Activated CD8-positive, alpha-beta T cell treated with anti-CD3 and anti-CD28 coated beads for 36 hours (primary cell): ENCODE data around the gene XRCC3. TPM values are rescaled to one million over a fixed set of nuclear protein-coding genes. Genes with fewer than 3 reads are reported as not detected.
A peak's percentile ranks its signal among the peaks of the same experiment; 100 is the strongest.

ENCODE experiments used
- ATAC-seq: fragments of 200-7000 bp; cut with Tn5 transposase; one replicate; pipeline ENCODE4 v1.10.0; 2021; ENCODE audit warnings: mild to moderate bottlenecking, moderate library complexity
- CTCF ChIA-PET: fragments of 350-600 bp; sonication (Branson Sonifier 250); formaldehyde crosslinking; loops from one replicate; lab custom pipeline; 2021; ENCODE audit warnings: antibody characterized with exemption; lab: Charles Lee
- POLR2A ChIA-PET: fragments of 350-600 bp; sonication (Branson Sonifier 250); formaldehyde crosslinking; loops from one replicate; lab custom pipeline; 2021; ENCODE audit warnings: antibody characterized with exemption; lab: Charles Lee
- DNase-seq: peaks from one replicate; pipeline ENCODE4 v3.0.0-alpha.2; 2020
- H3K27ac Mint-ChIP-seq: one replicate; pipeline ENCODE4 v1.8.0; 2021; ENCODE audit warnings: mild to moderate bottlenecking, mixed read lengths
- H3K27me3 Mint-ChIP-seq: one replicate; pipeline ENCODE4 v1.8.0; 2021; ENCODE audit warnings: mixed read lengths
- H3K36me3 Mint-ChIP-seq: one replicate; pipeline ENCODE4 v1.8.0; 2021; ENCODE audit warnings: low read depth, mixed read lengths
- H3K4me1 Mint-ChIP-seq: one replicate; pipeline ENCODE4 v1.8.0; 2021; ENCODE audit warnings: low read depth, mixed read lengths
- H3K4me3 Mint-ChIP-seq: one replicate; pipeline ENCODE4 v1.8.0; 2021; ENCODE audit warnings: mild to moderate bottlenecking, moderate library complexity, mixed read lengths
- H3K9me3 Mint-ChIP-seq: one replicate; pipeline ENCODE4 v1.8.0; 2021; ENCODE audit warnings: mixed read lengths
- intact Hi-C: fragments of 100-400 bp; cut with micrococcal nuclease; formaldehyde crosslinking; loops from one replicate; pipeline ENCODE4 v1.10.0; 2022
- total RNA-seq, 2 experiments: library from RNA; stranded (reverse); gene quantifications; one replicate each; pipeline ENCODE4 v1.2.3, GENCODE V29; 2021
- TF ChIP-seq, protein P1 (sequence below): fragments of 200-600 bp; IDR thresholded peaks from one replicate; pipeline ENCODE4 v1.8.0; 2022; ENCODE audit warnings: antibody characterized with exemption, mild to moderate bottlenecking

XRCC3 gene
- total RNA-seq, 2 experiments from 2014 or later, result 47.3 to 55.2 TPM

DNA sequence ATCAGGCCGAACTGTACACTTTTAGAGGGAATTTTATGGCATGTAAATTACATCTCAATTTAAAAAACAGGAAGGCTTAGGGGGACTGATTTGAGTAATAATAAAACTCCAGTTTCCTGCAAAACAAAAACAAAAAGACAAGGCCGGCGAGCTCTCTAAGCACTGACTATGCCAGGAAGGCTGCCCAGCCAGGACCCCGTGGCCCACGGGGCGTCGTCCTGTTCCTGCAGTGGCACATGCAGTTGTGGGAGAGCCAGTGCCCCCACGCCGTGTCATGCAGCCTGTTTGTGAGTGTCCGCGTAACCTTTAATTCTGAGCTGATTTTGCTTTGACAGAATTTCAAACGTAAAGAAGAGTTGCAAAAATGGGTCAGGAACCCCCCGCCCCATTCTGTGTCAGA lies 10.5 kb downstream of the XRCC3 start:
- DNase-seq (no peak), ATAC-seq (no peak)
- H3K36me3 Mint-ChIP-seq, result peaks cover 19% of the 10 kb centered on the region
- H3K4me3 Mint-ChIP-seq, result no peak overlapping the region
- H3K27ac Mint-ChIP-seq, result peak overlapping the region; percentile 16
- TF ChIP-seq, protein P1, sequence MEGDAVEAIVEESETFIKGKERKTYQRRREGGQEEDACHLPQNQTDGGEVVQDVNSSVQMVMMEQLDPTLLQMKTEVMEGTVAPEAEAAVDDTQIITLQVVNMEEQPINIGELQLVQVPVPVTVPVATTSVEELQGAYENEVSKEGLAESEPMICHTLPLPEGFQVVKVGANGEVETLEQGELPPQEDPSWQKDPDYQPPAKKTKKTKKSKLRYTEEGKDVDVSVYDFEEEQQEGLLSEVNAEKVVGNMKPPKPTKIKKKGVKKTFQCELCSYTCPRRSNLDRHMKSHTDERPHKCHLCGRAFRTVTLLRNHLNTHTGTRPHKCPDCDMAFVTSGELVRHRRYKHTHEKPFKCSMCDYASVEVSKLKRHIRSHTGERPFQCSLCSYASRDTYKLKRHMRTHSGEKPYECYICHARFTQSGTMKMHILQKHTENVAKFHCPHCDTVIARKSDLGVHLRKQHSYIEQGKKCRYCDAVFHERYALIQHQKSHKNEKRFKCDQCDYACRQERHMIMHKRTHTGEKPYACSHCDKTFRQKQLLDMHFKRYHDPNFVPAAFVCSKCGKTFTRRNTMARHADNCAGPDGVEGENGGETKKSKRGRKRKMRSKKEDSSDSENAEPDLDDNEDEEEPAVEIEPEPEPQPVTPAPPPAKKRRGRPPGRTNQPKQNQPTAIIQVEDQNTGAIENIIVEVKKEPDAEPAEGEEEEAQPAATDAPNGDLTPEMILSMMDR, result no peak
- H3K9me3 Mint-ChIP-seq, result no peaks in the 10 kb centered on the region
- ChIA-PET CTCF (interaction anchor here (0.6 kb wide), 1 partner anchor 40 kb away, joined by 3 read pairs; no protein-coding TSS in a partner anchor), POLR2A (interaction anchor here (0.8 to 6.2 kb wide), 3 partner anchors 8 to 19 kb away, joined by 3 to 41 read pairs (median 5); partner anchors contain the start of genes XRCC3 and ZFYVE21)
- intact Hi-C loops, result no loop called here
- H3K27me3 Mint-ChIP-seq, result no peaks in the 10 kb centered on the region
- H3K4me1 Mint-ChIP-seq, result no peaks in the 10 kb centered on the region

GRCh38 chr14:103703433-103704385 lies 11.5 kb downstream of the XRCC3 start:
- Mint-ChIP-seq H3K27ac (peak overlapping the region; percentile 35), H3K36me3 (peaks cover 20% of the 10 kb centered on the region), H3K9me3 (no peaks in the 10 kb centered on the region), H3K4me1 (no peaks in the 10 kb centered on the region), H3K4me3 (no peak overlapping the region), H3K27me3 (no peaks in the 10 kb centered on the region)
- intact Hi-C loops, result no loop called here
- POLR2A ChIA-PET, result interaction anchor here (0.6 to 6.2 kb wide), 4 partner anchors 10 to 120 kb away, joined by 3 to 41 read pairs (median 3); partner anchors contain the start of genes XRCC3 and ZFYVE21
- DNase-seq, result no peak
- CTCF ChIA-PET, result no interaction called here
- no peak for ATAC-seq
- TF ChIP-seq, protein P1, result no peak

GRCh38 chr14:103702497-103703432 lies 12.5 kb downstream of the XRCC3 start:
- CTCF ChIA-PET, result no interaction called here
- DNase-seq, result no peak
- no peak for ATAC-seq
- no peak overlapping the region for H3K27ac Mint-ChIP-seq
- TF ChIP-seq, protein P1, result no peak
- no peaks in the 10 kb centered on the region for H3K9me3 Mint-ChIP-seq
- no peaks in the 10 kb centered on the region for H3K27me3 Mint-ChIP-seq
- H3K4me1 Mint-ChIP-seq, result no peaks in the 10 kb centered on the region
- POLR2A ChIA-PET, result interaction anchor here (0.6 to 6.2 kb wide), 3 partner anchors 11 to 141 kb away, joined by 3 to 41 read pairs (median 3); partner anchors contain the start of genes XRCC3 and ZFYVE21
- intact Hi-C loops, result no loop called here
- peaks cover 16% of the 10 kb centered on the region for H3K36me3 Mint-ChIP-seq
- H3K4me3 Mint-ChIP-seq, result no peak overlapping the region

DNA sequence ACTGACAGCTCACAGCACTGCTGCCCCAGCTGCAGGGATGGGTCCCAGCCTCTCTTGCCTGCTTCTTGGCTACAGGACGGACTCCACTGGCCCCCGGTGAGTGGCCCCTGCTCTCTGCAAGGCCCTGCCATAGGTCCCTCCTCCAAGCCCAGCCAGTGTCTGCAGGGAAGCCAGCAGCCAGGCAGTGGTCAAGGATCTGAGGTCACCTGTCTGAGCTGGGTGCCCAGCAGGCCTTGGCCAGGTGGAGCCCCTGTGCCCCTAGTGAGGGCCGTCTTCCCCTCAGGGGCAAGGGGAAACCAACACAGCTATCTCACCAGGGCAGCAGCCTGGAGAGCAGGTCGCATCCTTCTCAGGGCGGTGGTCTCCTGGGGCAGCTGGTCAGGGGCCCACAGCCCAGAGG lies 13.2 kb downstream of the XRCC3 start:
- no peak overlapping the region for H3K27ac Mint-ChIP-seq
- H3K4me3 Mint-ChIP-seq, result no peak overlapping the region
- H3K27me3 Mint-ChIP-seq, result no peaks in the 10 kb centered on the region
- POLR2A ChIA-PET, result interaction anchor here (0.6 to 6.2 kb wide), 3 partner anchors 12 to 141 kb away, joined by 3 to 41 read pairs (median 3); partner anchors contain the start of genes XRCC3 and ZFYVE21
- peaks cover 3% of the 10 kb centered on the region for H3K4me1 Mint-ChIP-seq
- intact Hi-C loops, result no loop called here
- H3K36me3 Mint-ChIP-seq, result peaks cover 18% of the 10 kb centered on the region
- TF ChIP-seq, protein P1, result no peak
- DNase-seq, result no peak
- no peak for ATAC-seq
- H3K9me3 Mint-ChIP-seq, result no peaks in the 10 kb centered on the region
- CTCF ChIA-PET, result no interaction called here
